ENCODE measurements around the gene TBP. TPM values are rescaled to one million over a fixed set of nuclear protein-coding genes. Genes with fewer than 3 reads are reported as not detected.

The TBP gene
- total and polyA plus RNA-seq, 2 of the 13 experiments (the other 11 are each of a cell fraction or from before 2014, with no cell fraction given) = 21.7 to 28.1 TPM

DNA sequence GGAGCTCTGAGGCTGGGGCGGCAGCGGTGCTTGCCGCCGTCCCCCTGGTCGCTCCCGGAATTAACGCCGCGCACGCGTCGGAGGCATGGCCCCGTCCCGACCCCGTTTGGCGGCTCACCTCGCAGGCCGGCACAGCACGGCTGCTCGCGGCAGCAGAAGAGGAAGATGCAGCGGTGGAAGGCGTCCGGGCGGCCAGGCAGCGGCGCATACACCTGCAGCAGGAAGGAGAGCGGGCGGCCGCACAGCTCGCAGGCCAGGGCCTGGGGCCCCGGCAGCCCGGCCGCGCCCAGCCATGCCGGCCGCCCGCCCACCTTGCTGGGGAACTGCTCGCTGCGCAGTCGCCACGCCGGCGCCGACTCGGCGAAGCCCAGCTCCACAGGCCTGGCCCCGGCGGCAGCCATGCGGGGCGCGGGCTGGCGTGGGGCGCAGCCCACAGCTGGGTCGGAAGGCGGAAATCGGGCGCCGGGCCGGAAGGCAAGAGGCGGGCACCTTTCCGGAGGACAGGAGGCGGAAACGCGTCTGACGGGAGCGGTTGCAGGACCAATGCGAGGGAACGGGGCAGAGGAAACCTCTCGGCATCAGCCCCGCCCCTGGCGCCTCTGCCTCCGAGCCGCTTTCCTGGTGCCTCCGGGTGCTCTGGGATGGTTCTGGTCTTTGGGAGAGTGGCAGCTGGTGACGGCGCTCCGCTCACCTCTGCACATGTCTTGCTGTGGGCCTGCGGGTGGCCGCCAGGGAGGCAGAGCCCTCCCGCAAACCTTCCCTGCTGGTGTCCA, 30.2 kb downstream of the TBP start, which contains the start of gene PDCD2 (continued):
- TF ChIP-seq, protein P1, sequence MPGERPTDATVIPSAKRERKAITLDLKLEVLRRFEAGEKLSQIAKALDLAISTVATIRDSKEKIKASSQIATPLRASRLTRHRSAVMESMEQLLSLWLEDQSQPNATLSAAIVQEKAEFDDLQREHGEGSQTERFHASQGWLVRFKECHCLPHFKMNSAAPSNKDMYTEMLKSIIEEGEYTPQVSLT (CRISPR knock-in tag; IDR thresholded peaks at IDR 0.05; ENCODE audit: borderline replicate concordance, low read depth) = 0 out of 2 replicates have a peak, but pooled peaks have one; percentile 25
- TF ChIP-seq PLRG1 (conservative IDR thresholded peaks at IDR 0.05) (no peak), ZNF644 (CRISPR knock-in tag; IDR thresholded peaks at IDR 0.05; ENCODE audit: low read depth) (peak; percentile 7; the same call in 1 of the 2 replicates), ZNF563 (CRISPR knock-in tag; IDR thresholded peaks at IDR 0.05) (peak; percentile 96), ZFP36L1 (CRISPR knock-in tag; IDR thresholded peaks at IDR 0.05) (peak; percentile 17; the same call in 1 of the 2 replicates), HOXA5 (CRISPR knock-in tag; IDR thresholded peaks at IDR 0.05) (peak; percentile 89; the same call in 1 of the 2 replicates), RBM22 (optimal IDR thresholded peaks at IDR 0.05; ENCODE audit: low read length) (no peak), GZF1 (CRISPR knock-in tag; IDR thresholded peaks at IDR 0.05) (0 out of 2 replicates have a peak, but pooled peaks have one; percentile 28), ZEB1 (IDR thresholded peaks at IDR 0.05; ENCODE audit: insufficient replicate concordance, low read depth) (no peak), ZBTB8A (CRISPR knock-in tag; IDR thresholded peaks at IDR 0.05; ENCODE audit: borderline replicate concordance, low read depth) (no peak), ZNF501 (CRISPR knock-in tag; IDR thresholded peaks at IDR 0.05) (peak; percentile 63; the same call in 1 of the 2 replicates), GFI1 (CRISPR knock-in tag; IDR thresholded peaks at IDR 0.05; ENCODE audit: borderline replicate concordance) (no peak), ZFP37 (CRISPR knock-in tag; IDR thresholded peaks at IDR 0.05; ENCODE audit: borderline replicate concordance) (peak; percentile 83; the same call in 1 of the 2 replicates), CAMTA2 (CRISPR knock-in tag; IDR thresholded peaks at IDR 0.05; ENCODE audit: borderline replicate concordance) (no peak), ZNF382 (CRISPR knock-in tag; IDR thresholded peaks at IDR 0.05; ENCODE audit: borderline replicate concordance) (no peak), RFX1 (IDR thresholded peaks at IDR 0.05) (no peak), ZNF12 (CRISPR knock-in tag; IDR thresholded peaks at IDR 0.05) (peak; percentile 27), ZNF550 (CRISPR knock-in tag; IDR thresholded peaks at IDR 0.05; ENCODE audit: borderline replicate concordance) (no peak), TCF7 (IDR thresholded peaks at IDR 0.05; ENCODE audit: low read depth) (no peak), ZNF441 (CRISPR knock-in tag; IDR thresholded peaks at IDR 0.05; ENCODE audit: borderline replicate concordance) (peak; percentile 89), ELF4 (CRISPR knock-in tag; IDR thresholded peaks at IDR 0.05; ENCODE audit: borderline replicate concordance) (no peak), FIP1L1 (IDR thresholded peaks at IDR 0.05; ENCODE audit: borderline replicate concordance, insufficient read depth, low read depth, low read length) (0 out of 2 replicates have a peak, but pooled peaks have one; percentile 85), ZNF678 (CRISPR knock-in tag; IDR thresholded peaks at IDR 0.05) (no peak)
- TF ChIP-seq, protein P2, sequence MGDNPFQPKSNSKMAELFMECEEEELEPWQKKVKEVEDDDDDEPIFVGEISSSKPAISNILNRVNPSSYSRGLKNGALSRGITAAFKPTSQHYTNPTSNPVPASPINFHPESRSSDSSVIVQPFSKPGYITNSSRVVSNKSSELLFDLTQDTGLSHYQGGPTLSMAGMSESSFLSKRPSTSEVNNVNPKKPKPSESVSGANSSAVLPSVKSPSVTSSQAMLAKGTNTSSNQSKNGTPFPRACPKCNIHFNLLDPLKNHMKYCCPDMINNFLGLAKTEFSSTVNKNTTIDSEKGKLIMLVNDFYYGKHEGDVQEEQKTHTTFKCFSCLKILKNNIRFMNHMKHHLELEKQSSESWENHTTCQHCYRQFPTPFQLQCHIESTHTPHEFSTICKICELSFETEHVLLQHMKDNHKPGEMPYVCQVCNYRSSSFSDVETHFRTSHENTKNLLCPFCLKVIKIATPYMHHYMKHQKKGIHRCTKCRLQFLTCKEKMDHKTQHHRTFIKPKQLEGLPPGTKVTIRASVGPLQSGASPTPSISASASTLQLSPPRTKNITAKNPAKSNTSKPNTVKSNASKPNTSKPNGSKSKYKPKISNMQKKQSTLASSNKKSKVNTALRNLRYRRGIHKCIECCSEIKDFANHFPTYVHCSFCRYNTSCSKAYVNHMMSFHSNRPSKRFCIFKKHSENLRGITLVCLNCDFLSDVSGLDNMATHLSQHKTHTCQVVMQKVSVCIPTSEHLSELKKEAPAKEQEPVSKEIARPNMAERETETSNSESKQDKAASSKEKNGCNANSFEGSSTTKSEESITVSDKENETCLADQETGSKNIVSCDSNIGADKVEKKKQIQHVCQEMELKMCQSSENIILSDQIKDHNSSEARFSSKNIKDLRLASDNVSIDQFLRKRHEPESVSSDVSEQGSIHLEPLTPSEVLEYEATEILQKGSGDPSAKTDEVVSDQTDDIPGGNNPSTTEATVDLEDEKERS (CRISPR knock-in tag; IDR thresholded peaks at IDR 0.05) = peak; percentile 68
- TF ChIP-seq, protein P3, sequence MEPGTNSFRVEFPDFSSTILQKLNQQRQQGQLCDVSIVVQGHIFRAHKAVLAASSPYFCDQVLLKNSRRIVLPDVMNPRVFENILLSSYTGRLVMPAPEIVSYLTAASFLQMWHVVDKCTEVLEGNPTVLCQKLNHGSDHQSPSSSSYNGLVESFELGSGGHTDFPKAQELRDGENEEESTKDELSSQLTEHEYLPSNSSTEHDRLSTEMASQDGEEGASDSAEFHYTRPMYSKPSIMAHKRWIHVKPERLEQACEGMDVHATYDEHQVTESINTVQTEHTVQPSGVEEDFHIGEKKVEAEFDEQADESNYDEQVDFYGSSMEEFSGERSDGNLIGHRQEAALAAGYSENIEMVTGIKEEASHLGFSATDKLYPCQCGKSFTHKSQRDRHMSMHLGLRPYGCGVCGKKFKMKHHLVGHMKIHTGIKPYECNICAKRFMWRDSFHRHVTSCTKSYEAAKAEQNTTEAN (CRISPR knock-in tag; conservative IDR thresholded peaks at IDR 0.05) = no peak
- TF ChIP-seq, protein P4, sequence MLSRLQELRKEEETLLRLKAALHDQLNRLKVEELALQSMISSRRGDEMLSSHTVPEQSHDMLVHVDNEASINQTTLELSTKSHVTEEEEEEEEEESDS (CRISPR knock-in tag; IDR thresholded peaks at IDR 0.05; ENCODE audit: borderline replicate concordance) = peak; percentile 67; the same call in 1 of the 2 replicates

All from HepG2 (cell line).